H1 (cell line): Measurements from ENCODE around the gene AAK1. TPM values are rescaled to one million over a fixed set of nuclear protein-coding genes. Genes with fewer than 3 reads are reported as not detected.

Experiments
- JUND ChIP-seq: IDR thresholded peaks from 2 replicates; pipeline ENCODE4 v1.6.1; 2011; ENCODE audit warnings: mild to moderate bottlenecking, improper control_type of control experiment, low read length
- KDM1A ChIP-seq: fragments of 200-600, 300-600 bp; sonication (generic); IDR thresholded peaks from 2 replicates; pipeline ENCODE4 v1.7.1; 2016; ENCODE audit warnings: mild to moderate bottlenecking, low read length, borderline replicate concordance
- polyA plus RNA-seq, 7 experiments: library from polyadenylated mRNA; depleted of rRNA in 3 of 7; stranded (reverse) in 5 of 7; unstranded in 2 of 7; fragments of >200 nt in 5 of 7; fragments of 200-250 nt in 2 of 7; gene quantifications; 1 replicate in 5 of 7; 2 replicates in 1 of 7; 4 replicates in 1 of 7; pipeline versions ENCODE4 v1.2.1 to v1.2.3, GENCODE V29; 2011 to 2013; ENCODE audit warnings: missing spikeins in 2 of 7, mixed read lengths in 2 of 7
- total RNA-seq: library from RNA; stranded (reverse); fragmentation: NEBNext Ultra II Directional; extraction: Animal tissue kit (Norgen Biotek cat#: 25700); gene quantifications from 2 replicates; pipeline ENCODE4 v1.2.1, GENCODE V29; 2021

Gene AAK1
- total and polyA plus RNA-seq, 2 of the 8 experiments (the other 6 are each of a cell fraction or from before 2014, with no cell fraction given) = 10.0 to 40.5 TPM

- TF ChIP-seq JUND = no peak
- TF ChIP-seq KDM1A = no peak
These were observed 121.8 kb downstream of the AAK1 start (continued) for GRCh38 chr2:69521747-69522146.
